Transverse colon (tissue), 4 donors: ENCODE results near the gene KIAA0753. TPM values are rescaled to one million over a fixed set of nuclear protein-coding genes. Genes with fewer than 3 reads are reported as not detected.
"Not testable (repeated sequence)": the region's sequence is repeated elsewhere in the genome, so short reads cannot be mapped to it uniquely, and the experiment has no call there.

Experiments
- DNase-seq: peaks from one replicate; pipeline ENCODE4 v3.0.0-alpha.2; 2019
- H3K27ac ChIP-seq, 4 donors: fragments of 200-600 bp; sonication (generic); 2 replicates each; pipeline ENCODE4 v1.5.1; 2016 to 2018; ENCODE audit warnings: inconsistent platforms in 4 of 4
- H3K27me3 ChIP-seq: fragments of 200-600 bp; sonication (generic); 2 replicates; pipeline ENCODE4 v1.5.1; 2017; ENCODE audit warnings: inconsistent platforms
- H3K36me3 ChIP-seq, 4 donors: fragments of 200-600 bp; sonication (generic); 2 replicates each; pipeline ENCODE4 v1.5.1; 2017 to 2019; ENCODE audit warnings: inconsistent platforms in 4 of 4
- H3K4me1 ChIP-seq, 4 donors: fragments of 200-600 bp; sonication (generic); 2 replicates each; pipeline ENCODE4 v1.5.1; 2017 to 2020; ENCODE audit warnings: inconsistent platforms in 4 of 4
- H3K4me3 ChIP-seq, 4 donors: fragments of 200-600 bp; sonication (generic); 1 replicate in 1 of 4; 2 replicates in 3 of 4; pipeline versions ENCODE4 v1.5.1 to v1.6.1; 2017 to 2019; ENCODE audit warnings: inconsistent platforms in 4 of 4
- H3K9me3 ChIP-seq, 2 donors: fragments of 200-600 bp; sonication (generic); 2 replicates each; pipeline ENCODE4 v1.5.1; 2017 to 2019; ENCODE audit warnings: inconsistent platforms in 2 of 2
- EP300 ChIP-seq: sonication (generic); formaldehyde crosslinking; IDR thresholded peaks from one replicate; pipeline ENCODE4 v1.6.1; 2017; ENCODE audit warnings: antibody characterized with exemption, low read depth
- POLR2A ChIP-seq: fragments of 450-650 bp; IDR thresholded peaks from one replicate; pipeline ENCODE4 v1.6.1; 2016; ENCODE audit warnings: antibody characterized with exemption, mild to moderate bottlenecking, moderate library complexity
- POLR2AphosphoS5 ChIP-seq, 3 donors: sonication (generic); formaldehyde crosslinking; IDR thresholded peaks; one replicate each; pipeline ENCODE4 v1.6.1; 2016; ENCODE audit warnings: antibody characterized with exemption in 3 of 3
- WGBS, 2 donors: methylation state at CpG; one replicate each; pipeline ENCODE4 v1.1.5; 2018; ENCODE audit warnings: low coverage in 1 of 2; 5-methylcytosine and 5-hydroxymethylcytosine counted together
- in situ Hi-C, 4 donors: fragments of 200-750 bp; cut with MboI; loops; one replicate each; pipeline versions ENCODE4 v1.15.0 to v1.15.1; 2017; ENCODE audit warnings: low sequenced_read_pairs in 3 of 4, low pct_ligation_motif_present in 1 of 4, low pct_unique_long_range_greater_than_20kb in 1 of 4
- intact Hi-C: fragments of 100-400 bp; cut with DNase I; formaldehyde crosslinking; loops from one replicate; pipeline ENCODE4 v1.15.1; 2023; ENCODE audit warnings: low total_unique reads
- total RNA-seq, 4 donors: library from RNA; depleted of rRNA; stranded (reverse); fragments of >200 nt; gene quantifications; one replicate each; pipeline ENCODE4 v1.1.0, GENCODE V29; 2016
- TF ChIP-seq, protein P1 (sequence below), 5 experiments: fragments of 200-600 bp in 3 of 5; fragments of 450-650 bp in 2 of 5; sonication (generic) in 3 of 5; IDR thresholded peaks; 1 replicate in 2 of 5; 2 replicates in 3 of 5; pipeline ENCODE4 v1.5.1; 2016 to 2017; ENCODE audit warnings: antibody characterized with exemption in 5 of 5, inconsistent platforms in 3 of 5, mild to moderate bottlenecking in 2 of 5, moderate library complexity in 1 of 5

Gene KIAA0753
- total RNA-seq, 4 donors from 2014 or later: 9.8 to 41.1 (median 16.9) TPM

GRCh38 chr17:6657633-6658287 is 17.2 kb upstream of the KIAA0753 start:
- H3K36me3 ChIP-seq: no peaks in the 10 kb centered on the region
- TF ChIP-seq POLR2AphosphoS5 (IDR thresholded peaks at IDR 0.05): no peak
- TF ChIP-seq POLR2A: no peak
- TF ChIP-seq EP300: no peak
- TF ChIP-seq, protein P1, sequence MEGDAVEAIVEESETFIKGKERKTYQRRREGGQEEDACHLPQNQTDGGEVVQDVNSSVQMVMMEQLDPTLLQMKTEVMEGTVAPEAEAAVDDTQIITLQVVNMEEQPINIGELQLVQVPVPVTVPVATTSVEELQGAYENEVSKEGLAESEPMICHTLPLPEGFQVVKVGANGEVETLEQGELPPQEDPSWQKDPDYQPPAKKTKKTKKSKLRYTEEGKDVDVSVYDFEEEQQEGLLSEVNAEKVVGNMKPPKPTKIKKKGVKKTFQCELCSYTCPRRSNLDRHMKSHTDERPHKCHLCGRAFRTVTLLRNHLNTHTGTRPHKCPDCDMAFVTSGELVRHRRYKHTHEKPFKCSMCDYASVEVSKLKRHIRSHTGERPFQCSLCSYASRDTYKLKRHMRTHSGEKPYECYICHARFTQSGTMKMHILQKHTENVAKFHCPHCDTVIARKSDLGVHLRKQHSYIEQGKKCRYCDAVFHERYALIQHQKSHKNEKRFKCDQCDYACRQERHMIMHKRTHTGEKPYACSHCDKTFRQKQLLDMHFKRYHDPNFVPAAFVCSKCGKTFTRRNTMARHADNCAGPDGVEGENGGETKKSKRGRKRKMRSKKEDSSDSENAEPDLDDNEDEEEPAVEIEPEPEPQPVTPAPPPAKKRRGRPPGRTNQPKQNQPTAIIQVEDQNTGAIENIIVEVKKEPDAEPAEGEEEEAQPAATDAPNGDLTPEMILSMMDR (IDR thresholded peaks at IDR 0.05): no peak
- H3K27me3 ChIP-seq: peaks cover 69% of the 10 kb centered on the region
- in situ Hi-C loops: loop anchor here in 1 of 4 donors (25.0 kb wide), 1 partner anchor 355 kb away; the partner anchor contains the start of genes BCL6B and RNASEK
- H3K4me1 ChIP-seq: peaks cover 0 to 29% (median 12%) of the 10 kb centered on the region in 4 donors
- no peak overlapping the region for H3K27ac ChIP-seq
- DNase-seq: no peak
- 71 to 80% methylated on average over 3 to 18 of the region's 18 CpGs for WGBS, 2 donors
- H3K9me3 ChIP-seq: no peaks in the 10 kb centered on the region
- peak overlapping the region in 1 of 4 donors; percentile 39 for H3K4me3 ChIP-seq
- intact Hi-C loops: no loop called here

DNA sequence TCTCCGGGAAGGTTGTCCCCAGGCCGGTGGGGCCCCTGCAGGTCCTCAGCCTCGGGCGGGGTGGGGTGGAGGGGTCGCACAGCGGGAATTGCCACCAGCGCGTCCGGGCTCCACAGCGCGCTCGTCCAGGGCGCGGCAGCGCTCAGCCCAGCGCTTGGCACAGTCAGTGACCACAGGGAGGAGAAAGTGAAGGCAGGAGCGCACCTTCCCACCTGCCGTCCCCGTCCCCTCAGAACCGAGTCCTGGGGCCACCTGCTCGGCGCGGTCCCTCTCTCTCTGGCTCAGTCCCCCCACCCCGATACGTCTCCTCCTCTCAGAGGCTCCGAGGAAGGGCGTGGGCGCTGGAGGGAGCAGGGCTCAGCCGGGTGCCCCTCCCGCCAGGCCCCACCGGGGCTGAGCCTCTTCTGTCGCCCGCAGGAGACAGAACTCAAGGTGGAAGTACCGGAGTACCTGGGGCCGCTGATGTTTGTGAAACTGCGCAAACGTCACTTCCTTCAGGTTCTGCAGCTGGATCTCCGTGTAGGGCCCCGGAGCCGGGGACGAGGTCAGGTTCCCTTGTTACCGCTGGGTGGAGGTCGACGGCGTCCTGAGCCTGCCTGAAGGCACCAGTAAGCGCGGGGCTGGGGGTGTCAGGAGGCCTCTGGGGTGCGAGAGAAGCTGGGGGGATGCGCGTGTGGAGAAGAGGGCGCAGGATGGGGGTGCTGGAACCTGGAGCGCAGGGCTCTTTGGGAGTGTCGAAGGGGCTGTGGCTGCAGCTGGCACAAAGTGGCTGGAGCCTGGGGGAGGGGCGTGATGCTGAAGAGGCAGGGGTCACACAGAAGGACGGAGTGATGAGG is 16.5 kb upstream of the KIAA0753 start:
- H3K9me3 ChIP-seq, H3K27ac ChIP-seq, H3K36me3 ChIP-seq, intact Hi-C loops: not testable (repeated sequence)
- Histone ChIP-seq H3K27me3 (peaks cover 62% of the 10 kb centered on the region), H3K4me3 (peak overlapping the region in 2 of 4 donors; percentile 18 to 39), H3K4me1 (peaks cover 6 to 37% (median 16%) of the 10 kb centered on the region in 4 donors)
- peak; percentile 40 for DNase-seq
- in situ Hi-C loops: loop anchor here in 1 of 4 donors (25.0 kb wide), 1 partner anchor 355 kb away; the partner anchor contains the start of genes BCL6B and RNASEK
- WGBS, 2 donors: 13% methylated on average over 35 of the region's 55 CpGs; no CpG with 5 or more reads in 1 of the 2 donors

DNA sequence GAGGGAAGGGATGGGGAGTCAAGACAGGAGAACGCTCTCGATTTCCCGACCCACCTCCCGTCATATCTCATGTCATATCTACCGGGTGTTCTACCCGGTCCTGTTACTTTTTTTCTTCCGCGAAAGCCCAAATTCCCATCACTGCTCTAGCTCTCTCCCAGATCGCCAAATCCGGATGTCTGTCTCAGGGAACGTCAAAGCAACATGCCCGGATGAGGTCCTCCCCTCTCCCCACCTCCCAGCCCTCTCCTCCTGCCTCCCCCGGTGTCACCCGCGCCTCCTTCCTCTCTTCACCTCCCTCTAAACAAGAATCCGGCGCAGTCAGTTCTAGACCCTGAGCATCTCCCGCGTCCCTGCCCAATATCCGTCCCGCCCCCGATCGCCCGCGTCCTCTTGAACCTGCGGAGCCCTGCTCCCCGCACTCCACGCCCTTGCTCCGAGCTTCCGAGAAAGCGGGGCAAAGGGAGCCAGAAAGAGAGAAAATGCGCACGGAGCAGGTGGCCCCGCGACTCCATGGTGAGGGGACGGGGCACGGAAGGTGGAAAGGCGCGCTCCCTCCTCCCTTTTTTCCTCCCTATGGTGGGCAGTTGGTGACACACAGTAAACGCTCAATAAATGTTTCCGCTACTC is 15.3 kb upstream of the KIAA0753 start:
- peaks cover 6 to 37% (median 20%) of the 10 kb centered on the region in 4 donors for H3K4me1 ChIP-seq
- H3K36me3 ChIP-seq, H3K9me3 ChIP-seq, H3K4me3 ChIP-seq, H3K27ac ChIP-seq, intact Hi-C loops, DNase-seq: not testable (repeated sequence)
- WGBS, 2 donors: 3% methylated on average over 31 of the region's 41 CpGs; no CpG with 5 or more reads in 1 of the 2 donors
- peaks cover 54% of the 10 kb centered on the region for H3K27me3 ChIP-seq
- in situ Hi-C loops: loop anchor here in 1 of 4 donors (25.0 kb wide), 1 partner anchor 356 kb away; the partner anchor contains the start of genes BCL6B and RNASEK

DNA sequence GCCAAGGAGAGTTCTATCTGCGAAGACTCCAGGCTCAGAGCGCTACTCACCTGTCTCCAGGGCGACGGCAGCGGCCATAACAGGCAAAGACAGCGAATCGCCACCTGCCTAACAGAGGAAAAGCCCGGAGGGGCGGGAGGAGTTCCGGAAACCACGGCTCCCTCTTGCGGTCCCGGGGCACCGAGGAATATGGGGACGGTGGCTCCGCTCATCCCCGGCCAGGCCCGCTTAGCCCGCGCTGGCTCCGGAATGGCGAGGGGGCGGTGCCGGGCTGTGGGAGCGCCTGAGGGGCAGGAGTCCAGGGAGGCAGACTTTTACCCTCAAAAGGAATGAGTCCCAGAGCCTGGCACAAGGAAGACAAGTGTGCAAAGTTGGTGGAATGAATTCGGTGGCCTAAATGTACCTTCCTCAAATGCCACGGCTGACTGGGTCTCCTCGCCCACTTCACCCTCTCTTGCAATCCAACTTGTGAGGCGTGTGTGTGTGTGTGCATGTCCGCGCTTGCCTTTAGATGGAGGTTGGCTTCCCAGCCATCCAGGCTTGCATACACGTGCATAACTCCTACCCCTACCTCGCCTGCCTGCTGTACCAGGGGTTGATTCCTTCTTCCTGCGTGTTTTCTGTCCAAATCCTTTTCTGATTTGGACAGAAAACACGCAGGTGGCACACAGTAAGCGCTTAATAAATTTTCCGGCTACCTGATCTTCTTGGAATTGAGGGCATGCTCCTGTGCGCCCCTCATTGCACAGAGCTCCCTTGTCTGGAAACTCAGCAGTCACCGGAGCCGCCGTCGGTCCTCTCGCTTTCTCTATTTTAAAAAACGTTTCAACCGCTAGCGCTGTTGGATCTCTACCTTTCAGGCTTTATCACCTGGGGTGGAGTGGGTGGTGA is 14.6 kb upstream of the KIAA0753 start:
- Histone ChIP-seq H3K27me3 (peaks cover 49% of the 10 kb centered on the region), H3K4me3 (no peak overlapping the region), H3K4me1 (peaks cover 11 to 43% (median 27%) of the 10 kb centered on the region in 4 donors), H3K36me3 (no peaks in the 10 kb centered on the region), H3K9me3 (no peaks in the 10 kb centered on the region), H3K27ac (no peak overlapping the region)
- DNase-seq: peak; percentile 58
- in situ Hi-C loops: loop anchor here in 1 of 4 donors (25.0 kb wide), 1 partner anchor 357 kb away; the partner anchor contains the start of genes BCL6B and RNASEK
- TF ChIP-seq EP300: no peak
- TF ChIP-seq, protein P1 (IDR thresholded peaks at IDR 0.05): peak in 1 of 5 experiments; percentile 13
- WGBS, 2 donors: 47 to 58% methylated on average over 6 to 46 of the region's 46 CpGs
- intact Hi-C loops: no loop called here
